H9 (cell line): ENCODE data around the gene CORIN. TPM values are rescaled to one million over a fixed set of nuclear protein-coding genes. Genes with fewer than 3 reads are reported as not detected.

Experiments used
- DNase-seq: peaks from one replicate; pipeline ENCODE4 v3.0.0-alpha.2; 2017
- H2AFZ ChIP-seq: one replicate; pipeline ENCODE4 v1.6.1; 2013; ENCODE audit warnings: mild to moderate bottlenecking, low read length, control low read depth, moderate library complexity
- H2AK5ac ChIP-seq: 2 replicates; pipeline ENCODE4 v1.6.1; 2013; ENCODE audit warnings: low read length, control low read depth, mixed read lengths; ENCODE audit not compliant: insufficient read length
- H2BK120ac ChIP-seq: one replicate; pipeline ENCODE4 v1.6.1; 2013; ENCODE audit warnings: low read depth, mild to moderate bottlenecking, low read length, control low read depth, inconsistent platforms; ENCODE audit not compliant: poor library complexity, severe bottlenecking
- H2BK12ac ChIP-seq: 2 replicates; pipeline ENCODE4 v1.6.1; 2013; ENCODE audit warnings: low read length, control low read depth, mixed read lengths, low read depth; ENCODE audit not compliant: insufficient read length
- H2BK15ac ChIP-seq: 2 replicates; pipeline ENCODE4 v1.6.1; 2013; ENCODE audit warnings: low read depth, low read length, control low read depth
- H2BK20ac ChIP-seq: one replicate; pipeline ENCODE4 v1.6.1; 2013; ENCODE audit warnings: low read depth, mild to moderate bottlenecking, low read length, control low read depth, inconsistent platforms; ENCODE audit not compliant: poor library complexity, severe bottlenecking
- H2BK5ac ChIP-seq: 2 replicates; pipeline ENCODE4 v1.6.1; 2013; ENCODE audit warnings: low read length, control low read depth, mixed read lengths; ENCODE audit not compliant: insufficient read length
- H3K14ac ChIP-seq: 2 replicates; pipeline ENCODE4 v1.6.1; 2013; ENCODE audit warnings: low read length, control low read depth; ENCODE audit not compliant: insufficient read depth
- H3K18ac ChIP-seq: 2 replicates; pipeline ENCODE4 v1.6.1; 2013; ENCODE audit warnings: low read depth, mild to moderate bottlenecking, mixed read lengths, low read length, control low read depth; ENCODE audit not compliant: insufficient read length
- H3K23ac ChIP-seq: 2 replicates; pipeline ENCODE4 v1.6.1; 2013; ENCODE audit warnings: low read length, control low read depth, mixed read lengths, low read depth; ENCODE audit not compliant: insufficient read length
- H3K23me2 ChIP-seq: 2 replicates; pipeline ENCODE4 v1.6.1; 2013; ENCODE audit warnings: low read depth, mild to moderate bottlenecking, mixed read lengths, low read length, control low read depth; ENCODE audit not compliant: insufficient read length, poor library complexity, severe bottlenecking
- H3K27ac ChIP-seq: 2 replicates; pipeline ENCODE4 v1.5.1; 2013; ENCODE audit warnings: low read length, control low read depth, mixed read lengths, low read depth; ENCODE audit not compliant: insufficient read length
- H3K27me3 ChIP-seq: 2 replicates; pipeline ENCODE4 v1.6.1; 2013; ENCODE audit warnings: low read length, control low read depth, inconsistent platforms; ENCODE audit not compliant: insufficient read depth
- H3K4ac ChIP-seq: 2 replicates; pipeline ENCODE4 v1.6.1; 2013; ENCODE audit warnings: low read depth, mild to moderate bottlenecking, control low read depth, inconsistent platforms, low read length, moderate library complexity
- H3K4me1 ChIP-seq: 2 replicates; pipeline ENCODE4 v1.6.1; 2013; ENCODE audit warnings: low read length, control low read depth, inconsistent platforms; ENCODE audit not compliant: insufficient read depth
- H3K4me2 ChIP-seq: 2 replicates; pipeline ENCODE4 v1.6.1; 2013; ENCODE audit warnings: low read length, control low read depth, mixed read lengths; ENCODE audit not compliant: insufficient read length, insufficient read depth
- H3K56ac ChIP-seq: 2 replicates; pipeline ENCODE4 v1.6.1; 2013; ENCODE audit warnings: low read depth, mild to moderate bottlenecking, mixed read lengths, low read length, control low read depth; ENCODE audit not compliant: insufficient read length
- H3K79me1 ChIP-seq: 2 replicates; pipeline ENCODE4 v1.6.1; 2013; ENCODE audit warnings: low read depth, mild to moderate bottlenecking, moderate library complexity, low read length, control low read depth, inconsistent platforms; ENCODE audit not compliant: insufficient read depth, poor library complexity, severe bottlenecking
- H3K79me2 ChIP-seq: 2 replicates; pipeline ENCODE4 v1.6.1; 2013; ENCODE audit warnings: low read length, control low read depth, inconsistent platforms; ENCODE audit not compliant: insufficient read depth
- H3K9ac ChIP-seq: 2 replicates; pipeline ENCODE4 v1.6.1; 2013; ENCODE audit warnings: low read length, control low read depth, mixed read lengths; ENCODE audit not compliant: insufficient read length; ENCODE audit errors: extremely low read depth
- H3K9me3 ChIP-seq: one replicate; pipeline ENCODE4 v1.6.1; 2013; ENCODE audit warnings: low read depth, low read length, inconsistent platforms; ENCODE audit not compliant: control insufficient read depth
- H3T11ph ChIP-seq: one replicate; pipeline ENCODE4 v1.6.1; 2013; ENCODE audit warnings: mild to moderate bottlenecking, low read length, control low read depth, inconsistent platforms
- H4K20me1 ChIP-seq: one replicate; pipeline ENCODE4 v1.6.1; 2013; ENCODE audit not compliant: control insufficient read depth, insufficient read length, insufficient read depth
- H4K5ac ChIP-seq: 2 replicates; pipeline ENCODE4 v1.6.1; 2013; ENCODE audit warnings: low read depth, mild to moderate bottlenecking, mixed read lengths, low read length, control low read depth; ENCODE audit not compliant: insufficient read length
- H4K8ac ChIP-seq: replicated peaks from 2 replicates; pipeline ENCODE4 v1.6.1; 2013; ENCODE audit warnings: low read length, control low read depth, mixed read lengths, low read depth; ENCODE audit not compliant: insufficient read length
- H4K91ac ChIP-seq: 2 replicates; pipeline ENCODE4 v1.6.1; 2013; ENCODE audit warnings: low read depth, mild to moderate bottlenecking, moderate library complexity, mixed read lengths, low read length, control low read depth; ENCODE audit not compliant: insufficient read length
- H3K27ac Mint-ChIP-seq, 3 experiments: 2 replicates in 2 of 3; 3 replicates in 1 of 3; pipeline ENCODE4 v1.8.0; 2020 to 2021; ENCODE audit warnings: mixed read lengths in 3 of 3, mild to moderate bottlenecking in 1 of 3, moderate library complexity in 1 of 3
- H3K27me3 Mint-ChIP-seq: 2 replicates; pipeline ENCODE4 v1.8.0; 2021; ENCODE audit warnings: low read depth, mild to moderate bottlenecking, moderate library complexity, mixed read lengths
- H3K36me3 Mint-ChIP-seq, 3 experiments: 2 replicates in 2 of 3; 3 replicates in 1 of 3; pipeline ENCODE4 v1.8.0; 2020 to 2021; ENCODE audit warnings: low read depth in 3 of 3, mixed read lengths in 3 of 3; ENCODE audit not compliant: insufficient read depth in 1 of 3
- H3K4me1 Mint-ChIP-seq, 2 experiments: 2 replicates each; pipeline ENCODE4 v1.8.0; 2020; ENCODE audit warnings: mixed read lengths in 2 of 2
- H3K4me3 Mint-ChIP-seq, 2 experiments: 2 replicates in 1 of 2; 3 replicates in 1 of 2; pipeline ENCODE4 v1.8.0; 2020 to 2021; ENCODE audit warnings: mild to moderate bottlenecking in 2 of 2, mixed read lengths in 2 of 2, moderate library complexity in 1 of 2
- H3K9me3 Mint-ChIP-seq, 2 experiments: 2 replicates in 1 of 2; 3 replicates in 1 of 2; pipeline ENCODE4 v1.8.0; 2020; ENCODE audit warnings: mild to moderate bottlenecking in 2 of 2, mixed read lengths in 2 of 2, moderate library complexity in 1 of 2
- CTCF ChIP-seq: fragments of 200-600 bp; sonication (generic); conservative IDR thresholded peaks from 3 replicates; pipeline ENCODE4 v1.8.0; 2021; ENCODE audit warnings: antibody characterized with exemption, mild to moderate bottlenecking
- WGBS: extraction: QIAGEN DNeasy Blood & Tissue Kit; methylation state at CpG from one replicate; pipeline ENCODE4 v1.1.7; 2013; ENCODE audit warnings: missing lambda C conversion rate, low lambda C conversion rate, mixed read lengths; ENCODE audit not compliant: insufficient read length; ENCODE audit errors: extremely low coverage; 5-methylcytosine and 5-hydroxymethylcytosine counted together
- total RNA-seq: library from RNA; stranded (reverse); gene quantifications from 2 replicates; pipeline ENCODE4 v1.2.1, GENCODE V29; 2021

CORIN gene
- total RNA-seq, 1 experiment from 2014 or later = 0.39 TPM

- no peak overlapping the region for H3K9ac ChIP-seq
- H3K4me2 ChIP-seq = no peak overlapping the region
- Mint-ChIP-seq H3K9me3 (no peaks in the 10 kb centered on the region), H3K4me3 (no peak overlapping the region), H3K36me3 (no peaks in the 10 kb centered on the region), H3K4me1 (peaks cover 6 to 9% of the 10 kb centered on the region in 2 experiments), H3K27me3 (no peaks in the 10 kb centered on the region; the same call in 1 of the 2 replicates), H3K27ac (no peak overlapping the region)
- no peak overlapping the region for H3K18ac ChIP-seq
- no peak overlapping the region for H3T11ph ChIP-seq
- no peak for DNase-seq
- H3K56ac ChIP-seq = no peak overlapping the region
- no peak overlapping the region for H2BK5ac ChIP-seq
- H2BK12ac ChIP-seq = no peak overlapping the region
- H2AK5ac ChIP-seq = no peak overlapping the region
- TF ChIP-seq CTCF = no peak
- H3K23me2 ChIP-seq = no peaks in the 10 kb centered on the region
- no peak overlapping the region for H2BK20ac ChIP-seq
- H4K8ac ChIP-seq = no peak overlapping the region
- no peaks in the 10 kb centered on the region for H3K79me2 ChIP-seq
- no peak overlapping the region for H3K27ac ChIP-seq
- no peaks in the 10 kb centered on the region for H3K9me3 ChIP-seq
- H2BK15ac ChIP-seq = no peak overlapping the region
- no peaks in the 10 kb centered on the region for H3K27me3 ChIP-seq
- H2AFZ ChIP-seq = no peak overlapping the region
- no peak overlapping the region for H4K5ac ChIP-seq
- no peak overlapping the region for H3K23ac ChIP-seq
- WGBS = no CpG with 5 or more reads among the region's 3 CpGs
- H2BK120ac ChIP-seq = no peak overlapping the region
- H4K20me1 ChIP-seq = no peaks in the 10 kb centered on the region
- H3K14ac ChIP-seq = no peak overlapping the region
- no peaks in the 10 kb centered on the region for H3K79me1 ChIP-seq
- no peaks in the 10 kb centered on the region; the same call in 1 of the 2 replicates for H3K4me1 ChIP-seq
- H3K4ac ChIP-seq = no peak overlapping the region
- H4K91ac ChIP-seq = no peak overlapping the region
Measured at GRCh38 chr4:47698837-47699236, 139.0 kb downstream of the CORIN start.
